ENCODE measurements around the gene GTF2F2.
A peak's percentile ranks its signal among the peaks of the same experiment; 100 is the strongest.

DNA sequence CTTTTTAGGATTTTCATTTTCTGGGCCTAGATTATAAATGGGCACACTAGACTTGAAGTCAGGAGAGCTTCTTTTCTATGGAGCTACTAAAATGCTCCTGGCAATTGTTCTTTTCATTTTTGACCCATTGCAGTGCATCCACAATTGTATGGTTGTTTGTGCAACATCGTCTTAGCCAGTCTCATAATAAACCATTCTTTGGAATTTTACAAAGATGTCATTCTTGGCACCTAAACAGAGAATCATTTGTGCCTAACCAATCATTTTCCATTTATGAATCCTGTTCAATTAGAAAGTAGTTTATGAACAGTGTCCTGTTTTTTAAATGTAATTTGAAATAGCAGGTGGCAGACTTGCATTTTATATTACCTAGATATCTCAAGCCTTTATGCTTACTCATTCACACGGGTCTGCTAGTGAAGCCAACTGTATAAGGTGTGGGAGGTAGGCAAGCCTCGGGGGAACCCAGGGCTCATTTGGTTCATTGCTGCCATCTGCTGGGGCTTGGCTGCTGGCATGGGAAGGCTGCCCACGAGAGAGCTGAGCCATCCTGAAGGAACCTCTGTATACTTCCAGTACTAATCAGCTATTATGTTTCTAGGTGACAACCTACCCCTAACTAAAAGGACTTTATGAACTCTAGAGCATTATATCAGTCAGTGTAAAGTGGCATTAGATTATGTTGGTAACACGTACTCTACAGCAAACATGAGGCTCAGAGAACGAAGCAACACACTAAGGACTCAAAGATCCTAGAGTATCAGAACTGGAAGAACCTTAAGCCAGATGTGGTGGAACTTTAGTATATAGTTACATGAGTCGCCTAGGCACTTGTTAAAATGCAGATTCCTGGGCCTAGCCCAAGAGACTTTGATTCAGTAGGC lies 160.7 kb downstream of the GTF2F2 start:
- TF ChIP-seq, protein P1, sequence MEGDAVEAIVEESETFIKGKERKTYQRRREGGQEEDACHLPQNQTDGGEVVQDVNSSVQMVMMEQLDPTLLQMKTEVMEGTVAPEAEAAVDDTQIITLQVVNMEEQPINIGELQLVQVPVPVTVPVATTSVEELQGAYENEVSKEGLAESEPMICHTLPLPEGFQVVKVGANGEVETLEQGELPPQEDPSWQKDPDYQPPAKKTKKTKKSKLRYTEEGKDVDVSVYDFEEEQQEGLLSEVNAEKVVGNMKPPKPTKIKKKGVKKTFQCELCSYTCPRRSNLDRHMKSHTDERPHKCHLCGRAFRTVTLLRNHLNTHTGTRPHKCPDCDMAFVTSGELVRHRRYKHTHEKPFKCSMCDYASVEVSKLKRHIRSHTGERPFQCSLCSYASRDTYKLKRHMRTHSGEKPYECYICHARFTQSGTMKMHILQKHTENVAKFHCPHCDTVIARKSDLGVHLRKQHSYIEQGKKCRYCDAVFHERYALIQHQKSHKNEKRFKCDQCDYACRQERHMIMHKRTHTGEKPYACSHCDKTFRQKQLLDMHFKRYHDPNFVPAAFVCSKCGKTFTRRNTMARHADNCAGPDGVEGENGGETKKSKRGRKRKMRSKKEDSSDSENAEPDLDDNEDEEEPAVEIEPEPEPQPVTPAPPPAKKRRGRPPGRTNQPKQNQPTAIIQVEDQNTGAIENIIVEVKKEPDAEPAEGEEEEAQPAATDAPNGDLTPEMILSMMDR (IDR thresholded peaks at IDR 0.05): peak; percentile 82
- TF ChIP-seq, protein P2, sequence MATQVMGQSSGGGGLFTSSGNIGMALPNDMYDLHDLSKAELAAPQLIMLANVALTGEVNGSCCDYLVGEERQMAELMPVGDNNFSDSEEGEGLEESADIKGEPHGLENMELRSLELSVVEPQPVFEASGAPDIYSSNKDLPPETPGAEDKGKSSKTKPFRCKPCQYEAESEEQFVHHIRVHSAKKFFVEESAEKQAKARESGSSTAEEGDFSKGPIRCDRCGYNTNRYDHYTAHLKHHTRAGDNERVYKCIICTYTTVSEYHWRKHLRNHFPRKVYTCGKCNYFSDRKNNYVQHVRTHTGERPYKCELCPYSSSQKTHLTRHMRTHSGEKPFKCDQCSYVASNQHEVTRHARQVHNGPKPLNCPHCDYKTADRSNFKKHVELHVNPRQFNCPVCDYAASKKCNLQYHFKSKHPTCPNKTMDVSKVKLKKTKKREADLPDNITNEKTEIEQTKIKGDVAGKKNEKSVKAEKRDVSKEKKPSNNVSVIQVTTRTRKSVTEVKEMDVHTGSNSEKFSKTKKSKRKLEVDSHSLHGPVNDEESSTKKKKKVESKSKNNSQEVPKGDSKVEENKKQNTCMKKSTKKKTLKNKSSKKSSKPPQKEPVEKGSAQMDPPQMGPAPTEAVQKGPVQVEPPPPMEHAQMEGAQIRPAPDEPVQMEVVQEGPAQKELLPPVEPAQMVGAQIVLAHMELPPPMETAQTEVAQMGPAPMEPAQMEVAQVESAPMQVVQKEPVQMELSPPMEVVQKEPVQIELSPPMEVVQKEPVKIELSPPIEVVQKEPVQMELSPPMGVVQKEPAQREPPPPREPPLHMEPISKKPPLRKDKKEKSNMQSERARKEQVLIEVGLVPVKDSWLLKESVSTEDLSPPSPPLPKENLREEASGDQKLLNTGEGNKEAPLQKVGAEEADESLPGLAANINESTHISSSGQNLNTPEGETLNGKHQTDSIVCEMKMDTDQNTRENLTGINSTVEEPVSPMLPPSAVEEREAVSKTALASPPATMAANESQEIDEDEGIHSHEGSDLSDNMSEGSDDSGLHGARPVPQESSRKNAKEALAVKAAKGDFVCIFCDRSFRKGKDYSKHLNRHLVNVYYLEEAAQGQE (IDR thresholded peaks at IDR 0.05; ENCODE audit: insufficient read depth in 1 of 2, low read depth in 2 of 2, low read length in 1 of 2): no peak

Measured in Panc1 (cell line).